Duodenal mucosa (tissue), 2 donors: ENCODE measurements around the gene SOHLH2.

Source experiments
- H3K27ac ChIP-seq: one replicate; pipeline ENCODE4 v1.7.0; 2013; ENCODE audit warnings: low read depth, low read length
- H3K27me3 ChIP-seq, 2 donors: one replicate each; pipeline ENCODE4 v1.7.0; 2013; ENCODE audit warnings: low read length in 2 of 2, control low read depth in 1 of 2; ENCODE audit not compliant: insufficient read depth in 2 of 2, control insufficient read depth in 1 of 2
- H3K36me3 ChIP-seq, 2 donors: one replicate each; pipeline ENCODE4 v1.7.0; 2013; ENCODE audit warnings: low read length in 2 of 2, control low read depth in 1 of 2; ENCODE audit not compliant: insufficient read depth in 2 of 2, control insufficient read depth in 1 of 2
- H3K4me1 ChIP-seq, 2 donors: one replicate each; pipeline ENCODE4 v1.7.0; 2013; ENCODE audit warnings: low read length in 2 of 2, control low read depth in 1 of 2; ENCODE audit not compliant: insufficient read depth in 2 of 2, control insufficient read depth in 1 of 2
- H3K4me3 ChIP-seq, 2 donors: one replicate each; pipeline ENCODE4 v1.7.0; 2013; ENCODE audit warnings: low read length in 2 of 2, low read depth in 1 of 2
- H3K9ac ChIP-seq, 2 donors: one replicate each; pipeline ENCODE4 v1.7.0; 2013; ENCODE audit warnings: low read length in 2 of 2, low read depth in 1 of 2
- H3K9me3 ChIP-seq, 2 donors: one replicate each; pipeline ENCODE4 v1.7.0; 2013; ENCODE audit warnings: low read length in 2 of 2, control low read depth in 1 of 2; ENCODE audit not compliant: control insufficient read depth in 1 of 2

The SOHLH2 gene

GRCh38 chr13:36124236-36124822, 90.0 kb downstream of the SOHLH2 start:
- no peaks in the 10 kb centered on the region for H3K4me1 ChIP-seq
- no peaks in the 10 kb centered on the region for H3K36me3 ChIP-seq
- H3K9ac ChIP-seq = no peak overlapping the region
- H3K9me3 ChIP-seq = no peaks in the 10 kb centered on the region
- no peak overlapping the region for H3K4me3 ChIP-seq
- no peak overlapping the region for H3K27ac ChIP-seq
- no peaks in the 10 kb centered on the region for H3K27me3 ChIP-seq
